ENCODE data around the gene SLC28A2. TPM values are rescaled to one million over a fixed set of nuclear protein-coding genes. Genes with fewer than 3 reads are reported as not detected.
"Not testable (repeated sequence)": the region's sequence is repeated elsewhere in the genome, so short reads cannot be mapped to it uniquely, and the experiment has no call there.

Gene SLC28A2
- total RNA-seq, 1 donor from 2014 or later: not detected

DNA sequence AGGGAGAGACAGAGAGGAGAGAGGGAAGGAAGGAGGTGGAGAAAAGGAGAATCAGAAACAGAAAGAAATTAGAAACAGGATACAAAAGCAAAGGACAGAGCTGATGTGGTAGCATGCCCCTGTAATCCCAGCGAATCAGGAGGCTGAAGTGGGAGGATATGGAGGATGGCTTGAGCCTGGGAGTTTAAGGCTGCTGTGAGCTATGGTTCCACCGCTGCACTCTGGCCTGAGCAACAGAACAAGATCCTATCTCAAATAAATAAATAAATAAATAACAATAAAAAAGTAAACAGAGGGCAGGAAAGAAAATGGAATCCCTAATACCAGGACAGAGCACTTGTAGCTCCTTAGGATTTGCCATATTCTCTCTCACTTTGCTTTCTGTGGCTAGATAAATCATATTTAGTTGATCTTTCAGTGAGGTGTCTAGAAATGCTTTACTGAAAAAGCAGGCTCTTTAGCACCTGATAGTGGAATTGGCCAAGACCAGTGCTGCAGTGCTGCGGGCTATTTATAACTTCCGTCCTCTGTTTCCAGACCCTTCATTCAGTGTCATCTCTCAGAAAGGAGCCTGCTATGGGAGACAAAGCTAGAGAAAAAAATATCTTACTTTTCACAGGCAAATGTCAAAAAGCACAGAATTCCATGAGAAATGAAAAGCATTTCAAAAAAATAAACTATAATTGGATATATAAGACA is 20.0 kb upstream of the SLC28A2 start:
- Histone ChIP-seq H3K27me3 (ENCODE audit: control insufficient read depth, insufficient read depth, low read length) (no peaks in the 10 kb centered on the region), H3K36me3 (ENCODE audit: control insufficient read depth, insufficient read depth, low read length) (no peaks in the 10 kb centered on the region), H3K4me3 (ENCODE audit: low read depth, low read length) (no peak overlapping the region)
- DNase-seq (ENCODE audit: low read depth): no peak
- TF ChIP-seq CTCF (IDR thresholded peaks at IDR 0.05; ENCODE audit: insufficient read depth, low read length, poor library complexity, severe bottlenecking): no peak

DNA sequence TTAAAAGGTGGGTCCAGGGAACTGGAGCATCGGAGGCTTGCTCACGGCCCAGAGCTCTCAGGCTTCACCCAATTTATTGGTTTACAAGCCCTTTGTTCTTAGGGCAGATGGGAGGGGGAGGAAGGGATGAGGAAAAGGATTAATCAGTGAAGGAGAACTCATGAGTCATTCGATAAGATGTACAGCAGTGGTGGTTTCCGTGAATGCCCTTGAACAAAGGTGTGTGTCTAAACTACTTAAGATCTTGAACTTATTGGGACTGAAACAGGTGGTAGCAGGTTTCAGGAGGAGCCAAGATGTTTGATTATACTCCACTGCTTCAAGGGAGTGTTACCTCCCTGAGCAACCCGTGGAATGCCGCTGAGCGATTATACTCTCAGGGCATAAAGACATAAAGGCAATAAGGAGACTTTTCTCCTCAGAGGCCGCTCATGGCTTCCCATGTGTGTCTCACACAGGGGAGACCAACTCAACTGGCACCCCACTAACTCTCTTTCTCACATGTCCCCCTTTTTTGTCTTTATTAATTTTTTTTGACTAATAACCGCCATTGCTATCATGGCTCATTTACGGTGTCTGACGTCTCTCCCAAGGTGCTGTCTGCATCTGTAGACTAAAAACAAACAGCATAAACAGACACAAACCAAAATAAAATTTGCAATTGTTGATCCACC is 17.3 kb upstream of the SLC28A2 start:
- TF ChIP-seq CTCF (IDR thresholded peaks at IDR 0.05; ENCODE audit: insufficient read depth, low read length, poor library complexity, severe bottlenecking): no peak
- H3K4me3 ChIP-seq (ENCODE audit: low read depth, low read length): no peak overlapping the region
- no peaks in the 10 kb centered on the region for H3K36me3 ChIP-seq (ENCODE audit: control insufficient read depth, insufficient read depth, low read length)
- no peaks in the 10 kb centered on the region for H3K27me3 ChIP-seq (ENCODE audit: control insufficient read depth, insufficient read depth, low read length)
- no peak for DNase-seq (ENCODE audit: low read depth)

DNA sequence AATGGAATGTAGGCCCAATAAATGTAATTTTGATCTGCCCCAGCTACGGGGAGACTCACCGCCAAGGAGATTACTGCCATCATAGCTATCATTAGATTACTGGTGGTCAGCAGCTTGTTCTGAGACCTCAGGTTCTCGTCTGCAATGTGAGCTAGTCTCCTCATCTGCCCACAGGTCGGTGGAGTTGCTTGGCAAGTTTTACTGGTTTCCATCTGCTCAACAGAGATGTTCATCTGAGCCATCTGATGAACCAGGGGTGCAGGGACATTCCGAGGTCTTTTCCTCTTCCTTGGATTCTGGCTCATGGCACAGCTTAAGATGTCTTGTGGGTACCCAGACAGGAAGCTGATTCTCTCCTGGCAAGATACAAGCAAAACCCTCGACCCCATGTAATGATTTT is 15.2 kb upstream of the SLC28A2 start:
- H3K36me3 ChIP-seq (ENCODE audit: control insufficient read depth, insufficient read depth, low read length); H3K27me3 ChIP-seq (ENCODE audit: control insufficient read depth, insufficient read depth, low read length); H3K4me3 ChIP-seq (ENCODE audit: low read depth, low read length); DNase-seq (ENCODE audit: low read depth): not testable (repeated sequence)

DNA sequence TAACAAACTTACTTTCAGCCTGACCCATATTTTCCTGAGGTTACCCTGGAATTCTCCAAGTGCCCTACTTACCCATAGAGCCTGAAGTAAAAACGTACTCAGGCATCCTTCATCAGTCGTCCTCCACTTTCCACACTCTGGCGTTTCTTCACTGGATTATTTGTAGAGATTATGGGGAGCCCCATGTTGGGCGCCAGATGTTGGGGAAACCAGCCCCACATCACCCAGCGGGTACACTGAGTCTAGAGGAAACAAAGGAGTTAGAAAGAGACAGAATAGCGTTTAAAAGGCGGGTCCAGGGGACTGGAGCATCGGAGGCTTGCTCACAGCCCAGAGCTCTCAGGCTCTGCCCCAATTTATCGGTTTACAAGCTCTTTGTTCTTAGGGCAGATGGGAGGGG is 9.7 kb upstream of the SLC28A2 start:
- no peak overlapping the region for H3K4me3 ChIP-seq (ENCODE audit: low read depth, low read length)
- TF ChIP-seq CTCF (IDR thresholded peaks at IDR 0.05; ENCODE audit: insufficient read depth, low read length, poor library complexity, severe bottlenecking): no peak
- H3K27me3 ChIP-seq (ENCODE audit: control insufficient read depth, insufficient read depth, low read length): no peaks in the 10 kb centered on the region
- no peak for DNase-seq (ENCODE audit: low read depth)
- no peaks in the 10 kb centered on the region for H3K36me3 ChIP-seq (ENCODE audit: control insufficient read depth, insufficient read depth, low read length)

- Histone ChIP-seq H3K4me3 (ENCODE audit: low read depth, low read length) (no peak overlapping the region), H3K27me3 (ENCODE audit: control insufficient read depth, insufficient read depth, low read length) (no peaks in the 10 kb centered on the region), H3K36me3 (ENCODE audit: control insufficient read depth, insufficient read depth, low read length) (no peaks in the 10 kb centered on the region)
- no peak for TF ChIP-seq CTCF (IDR thresholded peaks at IDR 0.05; ENCODE audit: insufficient read depth, low read length, poor library complexity, severe bottlenecking)
- DNase-seq (ENCODE audit: low read depth): no peak
Observed at GRCh38 chr15:45249125-45249780, 2.8 kb upstream of the SLC28A2 start.

GRCh38 chr15:45253330-45253729 is 1.3 kb downstream of the SLC28A2 start:
- DNase-seq (ENCODE audit: low read depth): no peak
- TF ChIP-seq CTCF (IDR thresholded peaks at IDR 0.05; ENCODE audit: insufficient read depth, low read length, poor library complexity, severe bottlenecking): peak; percentile 31
- no peak overlapping the region for H3K4me3 ChIP-seq (ENCODE audit: low read depth, low read length)
- no peaks in the 10 kb centered on the region for H3K36me3 ChIP-seq (ENCODE audit: control insufficient read depth, insufficient read depth, low read length)
- no peaks in the 10 kb centered on the region for H3K27me3 ChIP-seq (ENCODE audit: control insufficient read depth, insufficient read depth, low read length)
